CD4-positive, CD25-positive, alpha-beta regulatory T cell (primary cell): ENCODE data around the gene NUBP1. TPM values are rescaled to one million over a fixed set of nuclear protein-coding genes. Genes with fewer than 3 reads are reported as not detected.
"Not testable (repeated sequence)": the region's sequence is repeated elsewhere in the genome, so short reads cannot be mapped to it uniquely, and the experiment has no call there.

Experiments
- ATAC-seq, 2 donors: fragments of 150-1000 bp; cut with Tn5 transposase; one replicate each; pipeline ENCODE4 v1.10.0; 2021; ENCODE audit warnings: low read depth in 2 of 2, moderate number of reproducible peaks in 2 of 2, moderate library complexity in 1 of 2
- DNase-seq, 3 donors: peaks; one replicate each; pipeline versions ENCODE4 v3.0.0 to v3.0.0-alpha.2; 2012 to 2022; ENCODE audit warnings: mixed read lengths in 1 of 3
- H3K27ac ChIP-seq: one replicate; pipeline ENCODE4 v1.7.0; 2013; ENCODE audit warnings: mild to moderate bottlenecking, low read length; ENCODE audit not compliant: insufficient read depth, poor library complexity, severe bottlenecking
- H3K27me3 ChIP-seq: one replicate; pipeline ENCODE4 v1.7.0; 2013; ENCODE audit warnings: low read length; ENCODE audit not compliant: control insufficient read depth, insufficient read depth
- H3K36me3 ChIP-seq: one replicate; pipeline ENCODE4 v1.7.0; 2013; ENCODE audit warnings: mild to moderate bottlenecking, low read length, moderate library complexity; ENCODE audit not compliant: control insufficient read depth, insufficient read depth
- H3K4me1 ChIP-seq: 2 replicates; pipeline ENCODE4 v1.7.0; 2013; ENCODE audit warnings: mild to moderate bottlenecking, low read length; ENCODE audit not compliant: insufficient read depth, control insufficient read depth, poor library complexity, severe bottlenecking
- H3K4me3 ChIP-seq: one replicate; pipeline ENCODE4 v1.7.0; 2013; ENCODE audit warnings: low read depth, mild to moderate bottlenecking, low read length, moderate library complexity
- H3K9me3 ChIP-seq, 2 experiments: 1 replicate in 1 of 2; 2 replicates in 1 of 2; pipeline ENCODE4 v1.7.0; 2013; ENCODE audit warnings: low read length in 2 of 2, mild to moderate bottlenecking in 1 of 2, moderate library complexity in 1 of 2; ENCODE audit not compliant: control insufficient read depth in 2 of 2
- H3K27ac Mint-ChIP-seq, 3 donors: one replicate each; pipeline ENCODE4 v1.8.0; 2020 to 2022; ENCODE audit warnings: mild to moderate bottlenecking in 3 of 3, mixed read lengths in 3 of 3, moderate library complexity in 2 of 3
- H3K27me3 Mint-ChIP-seq: one replicate; pipeline ENCODE4 v1.8.0; 2022; ENCODE audit warnings: mild to moderate bottlenecking, mixed read lengths
- H3K36me3 Mint-ChIP-seq: one replicate; pipeline ENCODE4 v1.8.0; 2020; ENCODE audit warnings: mixed read lengths
- H3K4me1 Mint-ChIP-seq, 4 donors: one replicate each; pipeline ENCODE4 v1.8.0; 2020 to 2022; ENCODE audit warnings: mixed read lengths in 4 of 4, mild to moderate bottlenecking in 1 of 4
- H3K4me3 Mint-ChIP-seq, 4 donors: one replicate each; pipeline ENCODE4 v1.8.0; 2020 to 2022; ENCODE audit warnings: mild to moderate bottlenecking in 4 of 4, mixed read lengths in 4 of 4, moderate library complexity in 3 of 4
- H3K9me3 Mint-ChIP-seq, 7 donors: one replicate each; pipeline ENCODE4 v1.8.0; 2020 to 2022; ENCODE audit warnings: mixed read lengths in 7 of 7, mild to moderate bottlenecking in 3 of 7, moderate library complexity in 2 of 7
- polyA plus RNA-seq, 4 donors: library from polyadenylated mRNA; unstranded; fragments of 300-500 nt; fragmentation: Illumina TruSeq; gene quantifications; one replicate each; pipeline ENCODE4 v1.2.3, GENCODE V29; 2021
- total RNA-seq: library from RNA; stranded (reverse); gene quantifications from one replicate; pipeline ENCODE4 v1.2.3, GENCODE V29; 2022

The NUBP1 gene
- total and polyA plus RNA-seq, 5 donors from 2014 or later, result 23.2 to 44.4 (median 42.1) TPM

GRCh38 chr16:10767127-10767526 is 23.5 kb downstream of the NUBP1 start:
- Mint-ChIP-seq H3K4me1 (peaks cover 0 to 16% (median 6%) of the 10 kb centered on the region in 4 donors), H3K27me3 (no peaks in the 10 kb centered on the region), H3K27ac (peak overlapping the region in 1 of 3 donors; percentile 41), H3K36me3 (peaks cover 45% of the 10 kb centered on the region), H3K4me3 (no peak overlapping the region), H3K9me3 (peaks cover 0 to 2% (median 0%) of the 10 kb centered on the region in 7 donors)
- Histone ChIP-seq H3K36me3 (peaks cover 30% of the 10 kb centered on the region), H3K9me3 (no peaks in the 10 kb centered on the region), H3K27me3 (no peaks in the 10 kb centered on the region), H3K4me3 (no peak overlapping the region), H3K27ac (no peak overlapping the region), H3K4me1 (no peaks in the 10 kb centered on the region)
- DNase-seq (no peak), ATAC-seq (no peak)

GRCh38 chr16:10769381-10769780 is 25.7 kb downstream of the NUBP1 start:
- no peak overlapping the region for H3K4me3 ChIP-seq
- H3K27ac Mint-ChIP-seq, result no peak overlapping the region
- H3K27ac ChIP-seq, result no peak overlapping the region
- peaks cover 0 to 16% (median 6%) of the 10 kb centered on the region in 4 donors for H3K4me1 Mint-ChIP-seq
- no peaks in the 10 kb centered on the region for H3K9me3 ChIP-seq
- H3K4me3 Mint-ChIP-seq, result no peak overlapping the region
- no peaks in the 10 kb centered on the region for H3K9me3 Mint-ChIP-seq
- no peaks in the 10 kb centered on the region for H3K4me1 ChIP-seq
- H3K36me3 ChIP-seq, result peaks cover 10% of the 10 kb centered on the region
- ATAC-seq (no peak), DNase-seq (no peak)
- no peaks in the 10 kb centered on the region for H3K27me3 ChIP-seq
- H3K36me3 Mint-ChIP-seq, result peaks cover 28% of the 10 kb centered on the region
- no peaks in the 10 kb centered on the region for H3K27me3 Mint-ChIP-seq

- no peaks in the 10 kb centered on the region for H3K27me3 Mint-ChIP-seq
- no peaks in the 10 kb centered on the region for H3K9me3 Mint-ChIP-seq
- Histone ChIP-seq H3K27me3 (peaks cover 5% of the 10 kb centered on the region), H3K36me3 (peaks cover 9% of the 10 kb centered on the region), H3K9me3 (no peaks in the 10 kb centered on the region), H3K4me3 (no peak overlapping the region), H3K27ac (no peak overlapping the region), H3K4me1 (no peaks in the 10 kb centered on the region)
- DNase-seq (peak in 2 of 3 donors; percentile 24 to 73), ATAC-seq (no peak)
- peaks cover 18% of the 10 kb centered on the region for H3K36me3 Mint-ChIP-seq
- H3K27ac Mint-ChIP-seq, result no peak overlapping the region
- peak overlapping the region in 2 of 4 donors; percentile 36 to 81 for H3K4me3 Mint-ChIP-seq
- peaks cover 0 to 17% (median 8%) of the 10 kb centered on the region in 4 donors for H3K4me1 Mint-ChIP-seq
Observed at GRCh38 chr16:10770907-10771306, 27.3 kb downstream of the NUBP1 start.

GRCh38 chr16:10776280-10776679 is 32.6 kb downstream of the NUBP1 start:
- Histone ChIP-seq H3K4me3 (no peak overlapping the region), H3K27ac (no peak overlapping the region), H3K27me3 (peaks cover 6% of the 10 kb centered on the region), H3K36me3 (no peaks in the 10 kb centered on the region), H3K9me3 (no peaks in the 10 kb centered on the region), H3K4me1 (peaks cover 6% of the 10 kb centered on the region)
- peaks cover 31% of the 10 kb centered on the region for H3K27me3 Mint-ChIP-seq
- ATAC-seq, result peak; percentile 55 to 77
- H3K9me3 Mint-ChIP-seq, result peaks cover 0 to 1% (median 0%) of the 10 kb centered on the region in 7 donors
- peak in 2 of 3 donors; percentile 37 to 77 for DNase-seq
- no peak overlapping the region for H3K27ac Mint-ChIP-seq
- no peaks in the 10 kb centered on the region for H3K36me3 Mint-ChIP-seq
- H3K4me3 Mint-ChIP-seq, result peak overlapping the region in 1 of 4 donors; percentile 58
- H3K4me1 Mint-ChIP-seq, result peaks cover 0 to 13% (median 2%) of the 10 kb centered on the region in 4 donors

- not testable (repeated sequence) for H3K36me3 ChIP-seq, H3K4me1 ChIP-seq, ATAC-seq, H3K27ac ChIP-seq, H3K9me3 ChIP-seq, DNase-seq, H3K27me3 ChIP-seq, H3K4me3 Mint-ChIP-seq, H3K36me3 Mint-ChIP-seq, H3K9me3 Mint-ChIP-seq, H3K27ac Mint-ChIP-seq, H3K4me3 ChIP-seq
- Mint-ChIP-seq H3K4me1 (peaks cover 0 to 13% (median 2%) of the 10 kb centered on the region in 4 donors), H3K27me3 (peaks cover 34% of the 10 kb centered on the region)
Observed at GRCh38 chr16:10776923-10777322, 33.3 kb downstream of the NUBP1 start.

- DNase-seq, result no peak
- ATAC-seq, result no peak
- no peaks in the 10 kb centered on the region for H3K9me3 ChIP-seq
- no peak overlapping the region for H3K27ac ChIP-seq
- Mint-ChIP-seq H3K4me3 (no peak overlapping the region), H3K9me3 (peaks cover 0 to 1% (median 0%) of the 10 kb centered on the region in 7 donors), H3K36me3 (no peaks in the 10 kb centered on the region), H3K4me1 (peaks cover 0 to 13% (median 2%) of the 10 kb centered on the region in 4 donors), H3K27ac (no peak overlapping the region), H3K27me3 (peaks cover 34% of the 10 kb centered on the region)
- no peak overlapping the region for H3K4me3 ChIP-seq
- peaks cover 6% of the 10 kb centered on the region for H3K27me3 ChIP-seq
- peaks cover 6% of the 10 kb centered on the region for H3K4me1 ChIP-seq
- no peaks in the 10 kb centered on the region for H3K36me3 ChIP-seq
Observed at GRCh38 chr16:10777356-10777755, 33.7 kb downstream of the NUBP1 start.

- not testable (repeated sequence) for H3K27me3 ChIP-seq, H3K9me3 Mint-ChIP-seq, H3K4me1 ChIP-seq, ATAC-seq, DNase-seq, H3K4me1 Mint-ChIP-seq, H3K4me3 ChIP-seq, H3K4me3 Mint-ChIP-seq, H3K36me3 Mint-ChIP-seq, H3K9me3 ChIP-seq, H3K36me3 ChIP-seq, H3K27ac ChIP-seq
- peak overlapping the region in 1 of 3 donors; percentile 63 for H3K27ac Mint-ChIP-seq
- peaks cover 34% of the 10 kb centered on the region for H3K27me3 Mint-ChIP-seq
Observed at GRCh38 chr16:10779908-10780307, 36.3 kb downstream of the NUBP1 start.

- H3K9me3 Mint-ChIP-seq, result peaks cover 0 to 1% (median 0%) of the 10 kb centered on the region in 7 donors
Observed at GRCh38 chr16:10780628-10781027, 37.0 kb downstream of the NUBP1 start.

More at GRCh38 chr16:10780628-10781027, 37.0 kb downstream of the NUBP1 start:
- no peak overlapping the region for H3K27ac ChIP-seq
- Mint-ChIP-seq H3K4me1 (peaks cover 0 to 5% (median 2%) of the 10 kb centered on the region in 4 donors), H3K27ac (no peak overlapping the region), H3K27me3 (peaks cover 34% of the 10 kb centered on the region), H3K4me3 (no peak overlapping the region), H3K36me3 (no peaks in the 10 kb centered on the region)
- H3K36me3 ChIP-seq, result no peaks in the 10 kb centered on the region
- H3K9me3 ChIP-seq, result no peaks in the 10 kb centered on the region
- no peak overlapping the region for H3K4me3 ChIP-seq
- DNase-seq (no peak), ATAC-seq (no peak)
- peaks cover 2% of the 10 kb centered on the region for H3K27me3 ChIP-seq
- H3K4me1 ChIP-seq, result peaks cover 6% of the 10 kb centered on the region
